SH-SY5Y (cell line): Measurements from ENCODE around the gene ICE2.

Experiments used
- GATA2 ChIP-seq: IDR thresholded peaks from 2 replicates; pipeline ENCODE4 v1.6.1; 2011; ENCODE audit warnings: mild to moderate bottlenecking, low read depth, low read length
- GATA3 ChIP-seq: IDR thresholded peaks from 2 replicates; pipeline ENCODE4 v1.6.1; 2011; ENCODE audit warnings: low read depth, mild to moderate bottlenecking, low read length, moderate library complexity

DNA sequence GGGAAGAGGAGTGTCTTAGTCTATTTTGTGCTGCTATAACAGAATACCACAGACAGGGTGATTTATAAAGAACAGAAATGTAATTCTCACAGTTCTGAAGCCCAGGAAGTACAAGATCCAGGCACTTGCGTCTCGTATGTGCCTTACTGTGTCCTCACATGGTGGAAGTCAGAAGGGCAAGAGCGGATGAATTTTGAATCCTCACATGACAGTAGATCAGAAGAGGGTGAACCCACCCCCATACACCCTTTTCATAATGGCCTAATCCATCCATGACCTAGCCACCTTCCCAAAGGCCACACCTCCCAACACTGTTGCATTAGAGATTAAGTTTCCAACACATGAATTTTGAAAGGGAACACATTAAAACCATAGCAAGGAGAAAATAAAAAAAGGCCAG, 62.5 kb downstream of the ICE2 start:
- TF ChIP-seq GATA2, result no peak
- no peak for TF ChIP-seq GATA3
